Vagina (tissue), 2 donors: ENCODE measurements around the gene ODF4. TPM values are rescaled to one million over a fixed set of nuclear protein-coding genes. Genes with fewer than 3 reads are reported as not detected.
"Not testable (repeated sequence)": the region's sequence is repeated elsewhere in the genome, so short reads cannot be mapped to it uniquely, and the experiment has no call there.

Experiments
- DNase-seq, 2 donors: peaks; one replicate each; pipeline ENCODE4 v3.0.0-alpha.2; 2017; ENCODE audit errors: extremely low spot score in 2 of 2
- H3K27ac ChIP-seq: fragments of 200-600 bp; sonication (generic); one replicate; pipeline ENCODE4 v1.5.1; 2019
- H3K27me3 ChIP-seq: fragments of 200-600 bp; sonication (generic); one replicate; pipeline ENCODE4 v1.5.1; 2019
- H3K36me3 ChIP-seq, 2 donors: fragments of 200-600 bp; sonication (generic); one replicate each; pipeline ENCODE4 v1.5.1; 2017 to 2019
- H3K4me1 ChIP-seq: fragments of 200-600 bp; sonication (generic); one replicate; pipeline ENCODE4 v1.5.1; 2019
- H3K4me3 ChIP-seq, 2 donors: fragments of 200-600 bp; sonication (generic); 1 replicate in 1 of 2; 2 replicates in 1 of 2; pipeline ENCODE4 v1.5.1; 2016 to 2019
- H3K9me3 ChIP-seq: fragments of 200-600 bp; sonication (generic); one replicate; pipeline ENCODE4 v1.5.1; 2019
- POLR2A ChIP-seq, 2 donors: fragments of 450-650 bp; IDR thresholded peaks; one replicate each; pipeline ENCODE4 v1.6.1; 2017; ENCODE audit warnings: antibody characterized with exemption in 2 of 2, mild to moderate bottlenecking in 2 of 2, moderate library complexity in 2 of 2
- POLR2AphosphoS5 ChIP-seq, 2 donors: sonication (generic); formaldehyde crosslinking; IDR thresholded peaks; one replicate each; pipeline ENCODE4 v1.9.0; 2017; ENCODE audit warnings: antibody characterized with exemption in 2 of 2, mild to moderate bottlenecking in 2 of 2, low read depth in 1 of 2; ENCODE audit not compliant: insufficient read depth in 1 of 2
- intact Hi-C: fragments of 100-400 bp; cut with DNase I; formaldehyde crosslinking; loops from one replicate; pipeline ENCODE4 v1.15.1; 2023
- total RNA-seq: library from RNA; depleted of rRNA; stranded (reverse); fragments of >200 nt; gene quantifications from one replicate; pipeline ENCODE4 v1.2.3, GENCODE V29; 2016
- TF ChIP-seq, protein P1 (sequence below), 3 experiments: fragments of 450-650 bp in 2 of 3; fragments of 200-600 bp in 1 of 3; sonication (generic) in 1 of 3; IDR thresholded peaks; one replicate each; pipeline ENCODE4 v1.5.1; 2017 to 2019; ENCODE audit warnings: antibody characterized with exemption in 3 of 3, mild to moderate bottlenecking in 2 of 3, moderate library complexity in 2 of 3

The ODF4 gene
- total RNA-seq, 1 donor from 2014 or later: not detected

DNA sequence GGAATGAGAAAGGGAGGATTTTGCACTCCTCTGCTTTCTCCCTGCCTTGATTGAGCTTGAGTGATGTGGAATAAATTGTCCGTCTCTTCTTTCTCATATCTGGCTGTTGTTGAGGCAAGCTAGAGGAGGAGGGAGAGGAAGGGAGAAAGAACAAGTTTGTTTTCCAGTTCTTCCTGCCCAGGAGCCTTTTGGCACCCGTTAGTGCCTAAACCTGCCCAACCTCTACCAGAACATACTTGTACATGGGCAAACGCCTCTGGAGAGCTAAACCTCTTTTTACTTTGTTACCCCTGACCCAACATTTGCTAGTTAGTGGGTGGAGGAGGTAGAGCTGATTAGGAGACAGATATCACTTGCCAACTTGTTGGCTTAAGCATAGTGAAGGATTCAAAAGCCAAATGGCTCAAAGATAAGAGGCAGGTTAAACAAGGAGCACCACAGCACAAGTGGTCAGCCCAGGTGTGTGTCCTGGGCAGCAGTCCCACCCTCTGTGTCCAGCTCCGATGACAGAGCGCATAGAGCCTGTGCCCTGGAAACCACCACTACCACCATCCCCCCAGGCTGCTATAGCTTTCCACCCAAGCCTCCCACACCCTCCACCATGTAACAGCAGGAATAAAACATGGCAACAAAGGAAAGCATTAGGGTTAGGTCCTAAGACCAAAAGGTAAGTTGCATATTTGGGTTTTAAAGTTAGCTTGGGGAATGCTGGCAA, 6.5 kb downstream of the ODF4 start:
- Histone ChIP-seq H3K9me3 (no peaks in the 10 kb centered on the region), H3K4me1 (peaks cover 6% of the 10 kb centered on the region), H3K27ac (no peak overlapping the region), H3K27me3 (no peaks in the 10 kb centered on the region), H3K4me3 (no peak overlapping the region), H3K36me3 (no peaks in the 10 kb centered on the region)
- DNase-seq: no peak
- intact Hi-C loops: no loop called here
- peak in 1 of 2 donors; percentile 13 for TF ChIP-seq POLR2AphosphoS5 (IDR thresholded peaks at IDR 0.05; ENCODE audit: insufficient read depth in 1 of 2, low read depth in 1 of 2)
- TF ChIP-seq, protein P1, sequence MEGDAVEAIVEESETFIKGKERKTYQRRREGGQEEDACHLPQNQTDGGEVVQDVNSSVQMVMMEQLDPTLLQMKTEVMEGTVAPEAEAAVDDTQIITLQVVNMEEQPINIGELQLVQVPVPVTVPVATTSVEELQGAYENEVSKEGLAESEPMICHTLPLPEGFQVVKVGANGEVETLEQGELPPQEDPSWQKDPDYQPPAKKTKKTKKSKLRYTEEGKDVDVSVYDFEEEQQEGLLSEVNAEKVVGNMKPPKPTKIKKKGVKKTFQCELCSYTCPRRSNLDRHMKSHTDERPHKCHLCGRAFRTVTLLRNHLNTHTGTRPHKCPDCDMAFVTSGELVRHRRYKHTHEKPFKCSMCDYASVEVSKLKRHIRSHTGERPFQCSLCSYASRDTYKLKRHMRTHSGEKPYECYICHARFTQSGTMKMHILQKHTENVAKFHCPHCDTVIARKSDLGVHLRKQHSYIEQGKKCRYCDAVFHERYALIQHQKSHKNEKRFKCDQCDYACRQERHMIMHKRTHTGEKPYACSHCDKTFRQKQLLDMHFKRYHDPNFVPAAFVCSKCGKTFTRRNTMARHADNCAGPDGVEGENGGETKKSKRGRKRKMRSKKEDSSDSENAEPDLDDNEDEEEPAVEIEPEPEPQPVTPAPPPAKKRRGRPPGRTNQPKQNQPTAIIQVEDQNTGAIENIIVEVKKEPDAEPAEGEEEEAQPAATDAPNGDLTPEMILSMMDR (IDR thresholded peaks at IDR 0.05): no peak

DNA sequence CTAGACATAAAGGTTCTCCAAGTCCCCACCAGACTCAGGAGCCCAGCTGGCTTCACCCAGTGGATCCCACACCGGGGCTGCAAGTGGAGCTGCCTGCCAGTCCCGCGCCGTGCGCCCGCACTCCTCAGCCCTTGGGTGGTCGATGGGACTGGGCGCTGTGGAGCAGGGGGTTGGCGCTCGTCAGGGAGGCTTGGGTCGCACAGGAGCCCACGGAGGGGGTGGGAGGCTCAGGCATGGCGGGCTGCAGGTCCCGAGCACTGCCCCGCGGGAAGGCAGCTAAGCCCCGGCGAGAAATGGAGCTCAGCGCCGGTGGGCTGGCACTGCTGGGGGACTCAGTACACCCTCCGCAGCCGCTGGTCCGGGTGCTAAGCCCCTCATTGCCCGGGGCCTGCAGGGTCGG, 7.4 kb downstream of the ODF4 start:
- H3K4me3 ChIP-seq, H3K27me3 ChIP-seq, H3K9me3 ChIP-seq, H3K36me3 ChIP-seq, intact Hi-C loops, H3K4me1 ChIP-seq, H3K27ac ChIP-seq, DNase-seq: not testable (repeated sequence)

DNA sequence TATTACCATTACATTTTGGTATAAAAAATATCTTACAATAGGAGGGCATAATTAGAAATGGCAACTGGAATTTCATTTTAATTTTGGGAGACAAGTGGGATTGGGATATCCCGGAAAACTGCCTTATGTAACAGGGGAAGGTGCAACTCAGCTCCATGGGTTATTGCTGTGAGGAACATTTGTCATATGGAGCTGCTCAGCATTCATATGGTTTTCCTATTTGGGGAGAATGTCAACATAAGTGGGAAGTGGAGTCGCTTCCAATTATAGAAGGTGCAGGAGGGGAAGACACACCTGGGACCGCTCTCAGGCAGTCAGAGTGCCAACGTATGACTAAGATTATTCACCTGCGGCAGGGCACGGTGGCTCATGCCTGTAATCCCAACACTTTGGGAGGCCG, 10.7 kb downstream of the ODF4 start:
- Histone ChIP-seq H3K36me3 (no peaks in the 10 kb centered on the region), H3K9me3 (no peaks in the 10 kb centered on the region)
- intact Hi-C loops: no loop called here

DNA sequence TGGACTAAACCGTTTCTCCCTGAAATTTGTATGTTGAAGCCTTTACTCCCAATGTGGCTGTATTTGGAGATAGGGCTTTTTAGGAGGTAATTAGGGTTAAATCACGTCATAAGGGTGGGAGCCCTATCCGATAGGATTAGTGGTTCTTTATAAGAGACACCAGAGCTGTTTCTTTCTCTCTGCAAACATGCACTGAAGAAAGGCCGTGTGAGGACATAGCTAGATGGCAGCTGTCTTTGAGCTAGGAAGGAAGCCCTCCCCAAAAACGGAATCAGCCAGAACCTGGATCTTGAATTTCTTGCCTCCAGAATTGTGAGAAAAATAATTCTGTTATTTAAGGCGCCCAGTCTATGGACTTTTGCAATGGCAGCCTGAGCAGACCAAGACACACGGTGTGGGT, 14.1 kb downstream of the ODF4 start:
- no peak for TF ChIP-seq POLR2AphosphoS5 (IDR thresholded peaks at IDR 0.05; ENCODE audit: insufficient read depth in 1 of 2, low read depth in 1 of 2)
- TF ChIP-seq POLR2A (IDR thresholded peaks at IDR 0.05): no peak
- TF ChIP-seq, protein P1 (IDR thresholded peaks at IDR 0.05): no peak
- DNase-seq: no peak

More for the DNA sequence above, 10.7 kb downstream of the ODF4 start:
- TF ChIP-seq POLR2AphosphoS5 (IDR thresholded peaks at IDR 0.05; ENCODE audit: insufficient read depth in 1 of 2, low read depth in 1 of 2) (no peak), POLR2A (IDR thresholded peaks at IDR 0.05) (no peak)
- TF ChIP-seq, protein P1 (IDR thresholded peaks at IDR 0.05): no peak
- DNase-seq: no peak
- no peak overlapping the region for H3K4me3 ChIP-seq
- no peak overlapping the region for H3K27ac ChIP-seq
- H3K4me1 ChIP-seq: peaks cover 6% of the 10 kb centered on the region
- H3K27me3 ChIP-seq: no peaks in the 10 kb centered on the region

DNA sequence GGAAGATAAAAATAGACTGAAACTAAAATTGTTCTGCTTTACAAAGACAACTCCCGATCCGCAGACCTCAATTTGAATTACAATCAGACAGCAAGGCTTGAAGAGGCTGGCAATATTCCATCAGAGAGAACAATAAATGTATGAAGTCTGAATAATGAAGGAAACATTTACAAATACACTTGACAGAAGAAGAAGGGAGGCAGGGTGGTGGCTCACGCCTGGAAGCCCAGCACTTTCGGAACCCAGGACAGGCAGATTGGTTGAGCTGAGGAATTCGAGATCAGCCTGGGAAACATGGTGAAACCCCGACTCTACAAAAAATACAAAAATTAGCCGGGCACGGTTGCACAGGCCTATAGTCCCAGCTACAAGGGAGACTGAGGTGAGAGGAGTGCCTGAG, 14.6 kb downstream of the ODF4 start:
- TF ChIP-seq, protein P1 (IDR thresholded peaks at IDR 0.05): no peak
- no peak for TF ChIP-seq POLR2AphosphoS5 (IDR thresholded peaks at IDR 0.05; ENCODE audit: insufficient read depth in 1 of 2, low read depth in 1 of 2)
- TF ChIP-seq POLR2A (IDR thresholded peaks at IDR 0.05): no peak
- Histone ChIP-seq H3K4me3 (no peak overlapping the region), H3K9me3 (no peaks in the 10 kb centered on the region), H3K27me3 (no peaks in the 10 kb centered on the region), H3K4me1 (no peaks in the 10 kb centered on the region), H3K27ac (no peak overlapping the region), H3K36me3 (no peaks in the 10 kb centered on the region)
- intact Hi-C loops: no loop called here
- DNase-seq: no peak

More for the DNA sequence above, 14.1 kb downstream of the ODF4 start:
- H3K4me3 ChIP-seq: no peak overlapping the region
- no peaks in the 10 kb centered on the region for H3K4me1 ChIP-seq
- no peaks in the 10 kb centered on the region for H3K9me3 ChIP-seq
- intact Hi-C loops: no loop called here
- no peaks in the 10 kb centered on the region for H3K27me3 ChIP-seq
- no peak overlapping the region for H3K27ac ChIP-seq
- H3K36me3 ChIP-seq: no peaks in the 10 kb centered on the region
